GM18505 (cell line): ENCODE results near the gene HOXA4.

Experiments
- ATAC-seq: cut with Tn5 transposase; IDR thresholded peaks from one replicate; pipeline ENCODE4 v1.9.1; 2021; ENCODE audit not compliant: unreplicated experiment
- POLR2A ChIP-seq: IDR thresholded peaks from 4 replicates; pipeline ENCODE4 v1.6.1; 2011; ENCODE audit warnings: borderline replicate concordance; ENCODE audit not compliant: insufficient read depth, insufficient read length; ENCODE audit errors: extremely low read depth

The HOXA4 gene

DNA sequence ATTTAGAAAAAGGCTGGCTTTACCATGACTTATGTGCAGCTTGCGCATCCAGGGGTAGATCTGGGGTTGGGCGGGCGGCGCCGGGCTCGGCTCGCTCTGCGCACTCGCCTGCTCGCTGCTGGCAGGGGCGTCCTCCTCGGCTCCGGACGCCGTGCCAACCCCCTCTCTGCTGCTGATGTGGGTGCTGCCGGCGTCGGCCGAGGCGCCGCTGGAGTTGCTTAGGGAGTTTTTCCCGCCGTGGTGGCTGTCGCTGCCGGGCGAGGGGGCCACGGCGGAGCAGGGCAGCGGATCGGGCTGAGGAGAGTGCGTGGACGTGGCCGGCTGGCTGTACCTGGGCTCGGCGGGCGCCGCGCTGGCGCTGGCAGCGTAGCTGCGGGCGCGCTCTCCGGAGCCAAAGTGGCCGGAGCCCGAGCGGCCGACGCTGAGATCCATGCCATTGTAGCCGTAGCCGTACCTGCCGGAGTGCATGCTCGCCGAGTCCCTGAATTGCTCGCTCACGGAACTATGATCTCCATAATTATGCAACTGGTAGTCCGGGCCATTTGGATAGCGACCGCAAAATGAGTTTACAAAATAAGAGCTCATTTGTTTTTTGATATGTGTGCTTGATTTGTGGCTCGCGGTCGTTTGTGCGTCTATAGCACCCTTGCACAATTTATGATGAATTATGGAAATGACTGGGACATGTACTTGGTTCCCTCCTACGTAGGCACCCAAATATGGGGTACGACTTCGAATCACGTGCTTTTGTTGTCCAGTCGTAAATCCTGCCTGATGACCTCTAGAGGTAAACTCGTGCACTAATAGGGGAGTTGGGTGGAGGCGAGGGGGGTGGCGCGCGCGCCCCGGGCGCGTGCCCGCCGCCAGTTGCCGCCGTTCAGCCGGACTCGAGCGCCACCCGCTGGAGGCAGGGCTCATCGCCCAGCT, 12.7 kb upstream of the HOXA4 start, which contains the start of gene HOXA5:
Gene HOXA5 (minus strand): TSS at position 659 of the 927 bp plus-strand sequence. CDS start 74 bp downstream, at position 585.
- TF ChIP-seq POLR2A, result no peak
- no peak for ATAC-seq

DNA sequence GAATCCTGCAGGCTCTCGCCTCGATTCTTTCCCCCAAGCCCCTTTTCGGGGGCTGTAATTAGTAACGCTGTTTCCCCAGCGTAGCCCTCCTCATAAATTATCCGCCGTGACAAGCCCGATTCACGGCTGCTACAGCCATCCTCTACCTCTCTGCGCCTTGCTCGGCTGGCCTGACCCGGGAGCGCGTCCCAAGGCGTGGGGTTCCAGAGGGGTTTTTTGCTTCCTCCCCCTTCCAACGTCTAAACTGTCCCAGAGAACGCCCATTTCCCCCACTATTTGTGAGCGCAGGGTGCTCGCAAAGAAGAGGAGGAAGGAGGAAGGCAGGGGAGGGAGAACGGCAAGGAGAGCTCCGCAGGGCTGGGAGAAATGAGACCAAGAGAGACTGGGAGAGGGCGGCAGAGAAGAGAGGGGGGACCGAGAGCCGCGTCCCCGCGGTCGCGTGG, 12.0 kb upstream of the HOXA4 start:
- no peak for TF ChIP-seq POLR2A

GRCh38 chr7:27141923-27142579, 11.5 kb upstream of the HOXA4 start:
- ATAC-seq, result no peak
- no peak for TF ChIP-seq POLR2A

More for the DNA sequence above, 12.0 kb upstream of the HOXA4 start:
- ATAC-seq, result no peak

GRCh38 chr7:27141137-27141922, 10.8 kb upstream of the HOXA4 start:
- ATAC-seq, result no peak
- TF ChIP-seq POLR2A, result no peak

DNA sequence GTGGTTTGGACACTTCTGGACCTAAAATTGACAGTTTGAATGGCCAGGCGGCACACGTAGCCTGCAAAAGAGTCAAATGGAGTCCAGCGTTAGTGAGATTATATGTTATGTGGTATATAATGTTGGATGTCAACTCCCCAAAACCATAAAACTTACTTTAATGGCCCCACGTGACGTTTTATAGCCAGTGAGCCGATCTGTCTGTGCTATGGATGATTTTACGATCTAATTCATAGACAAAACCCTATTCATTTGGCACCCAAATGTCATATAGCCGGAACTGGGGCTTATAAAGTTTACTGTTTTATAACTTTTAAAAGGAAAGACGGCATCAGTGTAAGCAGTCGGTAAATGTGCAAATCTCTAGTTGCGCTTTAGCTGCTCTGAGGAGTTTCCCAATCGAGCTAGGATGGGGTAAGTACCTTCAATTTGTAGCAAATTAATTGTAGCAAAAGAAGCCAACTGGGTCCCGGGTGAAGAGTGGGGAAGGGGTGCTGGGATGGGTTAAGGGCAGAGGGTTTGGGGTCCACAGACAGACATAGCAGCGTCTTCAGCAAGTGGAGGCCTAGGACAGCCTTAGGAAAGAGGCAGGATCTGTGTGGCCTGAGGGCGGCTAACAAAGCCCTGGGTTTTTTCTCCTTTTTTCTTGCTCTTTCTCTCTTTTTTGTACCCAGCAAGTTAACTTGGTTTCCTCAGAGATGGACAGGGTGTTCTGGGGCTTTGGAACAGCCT, 9.7 kb upstream of the HOXA4 start:
- TF ChIP-seq POLR2A, result no peak
- no peak for ATAC-seq

DNA sequence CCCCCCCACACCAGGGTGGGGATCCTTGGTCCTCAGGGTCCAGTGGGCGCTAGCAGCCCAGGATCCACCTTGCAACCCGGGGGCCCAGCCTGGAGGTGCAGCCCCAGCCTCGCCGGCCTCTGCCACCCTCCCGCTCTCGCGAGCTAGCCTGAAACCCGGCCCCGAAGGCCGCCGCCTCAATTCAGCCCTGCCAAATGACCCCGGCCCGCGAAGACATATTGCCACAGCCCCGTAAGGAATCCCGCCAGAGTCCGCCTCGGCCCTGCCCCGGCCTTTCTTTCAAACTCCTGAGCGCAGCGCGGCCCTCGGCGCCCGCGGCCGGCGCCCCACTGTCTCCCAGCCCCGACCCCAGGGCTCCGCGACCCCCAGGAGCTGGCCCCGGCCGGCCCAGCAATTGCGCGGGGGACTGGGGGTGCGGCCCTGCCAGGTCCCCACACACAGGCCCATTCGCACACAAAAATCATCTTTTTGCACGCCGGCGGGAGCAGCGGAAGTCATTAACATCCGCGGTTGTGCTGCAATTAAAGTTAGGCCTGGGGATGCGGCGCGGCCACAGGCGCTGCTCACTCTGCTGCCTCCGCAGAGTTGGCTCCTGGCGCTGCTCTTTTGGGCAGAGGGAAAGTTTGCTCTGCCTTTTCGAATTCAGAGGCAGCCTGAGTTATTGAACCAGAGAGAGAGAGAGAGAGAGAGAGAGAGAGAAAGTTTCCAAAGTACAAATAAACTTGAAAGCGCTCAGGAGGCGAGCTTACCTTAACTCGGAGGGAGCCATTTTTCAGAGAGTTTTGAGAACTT, 9.0 kb upstream of the HOXA4 start:
- ATAC-seq, result no peak
- no peak for TF ChIP-seq POLR2A

GRCh38 chr7:27138985-27139333, 8.4 kb upstream of the HOXA4 start:
- TF ChIP-seq POLR2A, result no peak
- ATAC-seq, result no peak

DNA sequence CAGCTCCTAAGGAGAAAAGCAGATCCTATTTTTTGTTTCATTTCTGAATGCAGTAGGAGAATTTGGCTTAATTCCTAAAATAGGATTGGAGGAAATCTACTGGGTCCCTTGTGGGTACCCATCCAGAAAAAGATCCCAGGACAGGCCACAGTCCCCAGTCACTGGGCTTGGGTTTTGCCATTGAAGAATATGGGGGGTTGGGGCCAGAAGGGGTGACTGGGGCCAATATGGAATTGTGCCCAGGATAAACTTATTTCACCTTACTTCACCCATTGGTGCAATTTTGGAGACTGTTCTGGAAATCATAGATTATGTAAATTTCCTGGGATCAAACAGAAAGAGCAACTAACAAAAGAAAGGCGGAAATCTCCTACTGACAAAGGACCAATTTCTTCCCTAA, 7.9 kb upstream of the HOXA4 start:
- no peak for TF ChIP-seq POLR2A
- ATAC-seq, result no peak

DNA sequence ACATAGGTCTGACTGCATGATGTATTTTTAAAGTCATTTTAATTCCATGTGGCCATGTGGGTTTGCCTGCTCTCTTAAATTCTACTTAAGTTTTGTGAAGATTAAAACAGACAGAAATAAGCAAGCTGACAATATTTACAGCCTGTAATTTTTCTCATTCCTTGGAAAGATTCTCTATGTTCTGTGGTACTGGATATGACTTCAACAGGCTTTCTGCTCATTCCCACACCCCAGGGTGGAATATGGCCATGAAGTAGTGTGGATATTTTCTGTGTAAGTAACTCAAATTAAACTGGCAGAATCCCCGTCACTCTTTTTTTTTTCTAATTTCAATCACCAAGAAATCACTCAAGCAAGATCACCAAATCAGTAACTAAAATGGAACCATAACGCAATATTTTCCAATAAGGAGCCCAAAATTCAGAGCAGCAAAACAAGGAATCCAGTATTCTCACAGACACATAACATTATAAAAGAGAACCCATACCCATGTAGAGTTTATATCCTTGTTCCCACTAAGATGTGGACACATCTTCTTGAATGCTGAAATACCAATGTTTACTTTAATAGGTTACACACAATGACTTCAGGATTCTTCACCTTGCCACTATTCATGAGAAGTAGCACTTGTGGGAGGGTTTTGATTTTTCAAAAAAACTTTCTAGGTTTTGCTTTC, 7.2 kb upstream of the HOXA4 start:
- no peak for TF ChIP-seq POLR2A
- ATAC-seq, result no peak

DNA sequence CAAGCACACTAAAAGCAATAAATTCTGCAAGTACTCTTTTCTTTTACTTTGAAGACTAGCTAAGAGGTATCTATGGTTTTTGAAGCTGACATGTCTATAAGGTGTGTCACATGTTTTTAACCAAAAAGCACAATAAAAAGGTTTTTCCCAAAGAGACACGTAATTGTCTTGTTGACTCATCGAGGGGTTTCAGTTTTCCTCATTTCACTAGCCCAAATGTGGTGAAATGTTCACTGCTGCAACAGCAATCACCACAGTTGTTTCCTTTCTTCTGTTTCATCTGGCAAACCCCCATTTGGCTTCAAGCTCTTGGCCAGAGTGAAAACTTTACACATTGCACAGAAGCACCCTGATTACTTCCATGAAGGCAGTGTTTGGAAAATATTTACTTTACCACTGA, 3.8 kb upstream of the HOXA4 start:
- no peak for TF ChIP-seq POLR2A
- no peak for ATAC-seq

DNA sequence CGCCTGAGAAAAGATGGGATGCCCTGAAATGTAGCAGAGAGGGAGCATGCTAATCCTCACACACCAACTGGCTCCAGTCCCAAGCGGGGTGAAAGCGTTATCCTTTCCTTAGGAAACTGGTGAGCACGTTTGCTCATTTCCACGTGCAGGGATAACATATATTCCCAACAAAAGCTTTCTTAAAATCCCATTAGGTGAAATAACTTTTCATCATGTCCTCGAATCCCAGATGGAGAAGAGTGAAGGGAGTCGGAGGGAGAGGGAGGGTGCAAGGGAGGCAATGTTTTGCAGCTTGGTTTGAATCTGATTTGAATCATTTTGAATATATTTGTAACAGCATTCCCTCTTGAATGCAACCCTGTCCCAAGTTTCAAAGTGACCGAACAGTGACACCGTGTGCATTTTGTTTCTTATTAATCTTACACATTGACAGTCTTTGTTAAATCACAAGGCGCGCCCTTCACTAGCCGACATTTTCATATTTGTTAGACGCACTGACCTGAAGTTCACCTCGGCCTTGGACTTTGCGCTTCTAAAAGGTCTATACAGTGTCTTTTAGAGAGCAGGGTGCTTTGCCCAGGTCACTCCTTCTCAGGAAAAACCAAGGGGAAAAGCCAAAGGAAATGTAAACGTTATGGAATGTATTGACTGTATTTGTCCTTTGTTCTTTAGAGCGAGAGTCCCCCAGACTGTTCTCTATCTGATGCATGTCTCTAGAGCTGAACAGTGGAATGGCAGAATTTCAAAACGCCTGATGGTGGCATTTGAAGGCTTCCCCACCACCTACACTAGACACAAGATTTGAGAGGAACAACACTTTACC, 3.1 kb upstream of the HOXA4 start:
- ATAC-seq, result no peak
- no peak for TF ChIP-seq POLR2A
